ENCODE data around the gene CTNNA3. TPM values are rescaled to one million over a fixed set of nuclear protein-coding genes. Genes with fewer than 3 reads are reported as not detected.

The CTNNA3 gene
- total RNA-seq, 2 donors from 2014 or later, result 3.2 to 7.2 TPM

- Histone ChIP-seq H3K9me3 (ENCODE audit: control insufficient read depth, low read length) (no peaks in the 10 kb centered on the region), H3K4me3 (ENCODE audit: low read length) (no peak overlapping the region), H3K36me3 (ENCODE audit: control insufficient read depth, insufficient read depth, low read length) (no peaks in the 10 kb centered on the region), H3K27me3 (ENCODE audit: control insufficient read depth, insufficient read depth, low read length, poor library complexity, severe bottlenecking) (no peaks in the 10 kb centered on the region), H3K9ac (ENCODE audit: extremely low read depth, low read length, poor library complexity, severe bottlenecking) (no peak overlapping the region), H3K27ac (ENCODE audit: low read depth, low read length) (no peak overlapping the region), H3K4me1 (ENCODE audit: control insufficient read depth, insufficient read depth, low read length) (no peaks in the 10 kb centered on the region)
- Mint-ChIP-seq H3K27ac (no peak overlapping the region), H3K27me3 (ENCODE audit: insufficient read depth) (no peaks in the 10 kb centered on the region), H3K4me3 (no peak overlapping the region), H3K4me1 (no peaks in the 10 kb centered on the region), H3K36me3 (ENCODE audit: low read depth) (no peaks in the 10 kb centered on the region), H3K9me3 (no peaks in the 10 kb centered on the region)
- TF ChIP-seq CTCF (conservative IDR thresholded peaks at IDR 0.05), result no peak
- DNase-seq, result no peak
Measured at GRCh38 chr10:66204838-66205237, 1491.2 kb downstream of the CTNNA3 start.

DNA sequence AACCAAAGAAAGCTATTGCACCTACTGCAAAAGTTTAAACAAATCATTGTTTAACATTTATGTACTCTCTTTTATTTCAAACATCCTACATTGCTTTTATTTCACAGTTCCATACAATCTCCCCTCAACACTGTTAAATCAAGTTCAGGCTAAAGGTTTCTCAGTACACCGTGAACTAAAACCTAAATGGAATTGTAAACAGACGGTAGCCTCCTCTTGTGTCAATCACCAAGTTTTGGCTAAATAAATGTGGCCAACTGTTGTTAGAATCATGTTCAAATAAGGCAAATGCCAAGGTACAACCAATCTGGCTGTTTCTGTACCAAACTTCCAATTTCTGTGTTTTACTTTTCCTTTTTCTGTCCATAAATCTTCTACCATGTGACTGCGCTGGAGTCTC lies 1493.9 kb downstream of the CTNNA3 start:
- H3K27ac ChIP-seq (ENCODE audit: low read depth, low read length), result no peak overlapping the region
- no peaks in the 10 kb centered on the region for H3K4me1 ChIP-seq (ENCODE audit: control insufficient read depth, insufficient read depth, low read length)
- H3K27me3 ChIP-seq (ENCODE audit: control insufficient read depth, insufficient read depth, low read length, poor library complexity, severe bottlenecking), result no peaks in the 10 kb centered on the region
- H3K4me3 ChIP-seq (ENCODE audit: low read length), result no peak overlapping the region
- no peak overlapping the region for H3K27ac Mint-ChIP-seq
- H3K9me3 Mint-ChIP-seq, result no peaks in the 10 kb centered on the region
- DNase-seq, result no peak
- H3K36me3 ChIP-seq (ENCODE audit: control insufficient read depth, insufficient read depth, low read length), result no peaks in the 10 kb centered on the region
- H3K4me1 Mint-ChIP-seq, result no peaks in the 10 kb centered on the region
- 92 to 96% methylated on average over 3 of the region's 3 CpGs for WGBS, 2 experiments (ENCODE audit: insufficient coverage in 1 of 2, insufficient read length in 1 of 2)
- H3K4me3 Mint-ChIP-seq, result no peak overlapping the region
- H3K36me3 Mint-ChIP-seq (ENCODE audit: low read depth), result no peaks in the 10 kb centered on the region
- no peak for TF ChIP-seq CTCF (conservative IDR thresholded peaks at IDR 0.05)
- no peaks in the 10 kb centered on the region for H3K27me3 Mint-ChIP-seq (ENCODE audit: insufficient read depth)
- no peak overlapping the region for H3K9ac ChIP-seq (ENCODE audit: extremely low read depth, low read length, poor library complexity, severe bottlenecking)
- no peaks in the 10 kb centered on the region for H3K9me3 ChIP-seq (ENCODE audit: control insufficient read depth, low read length)

DNA sequence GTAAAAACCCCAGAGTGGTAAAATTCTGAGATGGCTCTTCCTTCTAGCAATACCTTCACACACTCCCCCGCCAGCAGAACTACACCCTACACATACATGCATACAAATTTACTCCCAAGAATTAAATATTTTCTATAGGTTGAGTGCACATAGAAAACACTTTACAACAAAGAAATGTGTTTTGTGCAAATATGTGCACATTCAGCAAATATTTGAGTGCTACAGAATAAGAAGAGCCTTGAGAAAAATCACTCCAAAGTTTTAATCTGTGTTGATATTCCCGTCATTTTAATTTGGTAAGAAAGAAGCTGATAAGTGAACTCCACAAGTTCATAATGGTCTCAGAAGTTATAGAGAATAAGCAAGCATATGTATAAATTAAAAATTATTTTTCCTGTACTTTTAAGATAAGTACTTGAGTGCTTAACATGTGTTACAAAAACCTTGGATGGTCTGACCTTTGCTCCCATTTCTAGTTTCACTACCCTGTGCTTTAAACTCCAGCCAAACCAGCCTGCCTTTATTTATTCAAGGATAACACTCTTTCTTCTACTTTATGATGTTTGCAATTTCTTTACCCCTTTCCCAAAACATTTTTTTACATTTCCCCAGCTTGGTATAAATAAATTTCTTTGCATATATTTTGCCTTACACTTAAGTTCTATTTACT lies 1503.7 kb downstream of the CTNNA3 start:
- no peak overlapping the region for H3K27ac ChIP-seq (ENCODE audit: low read depth, low read length)
- no peaks in the 10 kb centered on the region for H3K27me3 ChIP-seq (ENCODE audit: control insufficient read depth, insufficient read depth, low read length, poor library complexity, severe bottlenecking)
- no peaks in the 10 kb centered on the region for H3K36me3 ChIP-seq (ENCODE audit: control insufficient read depth, insufficient read depth, low read length)
- H3K9me3 ChIP-seq (ENCODE audit: control insufficient read depth, low read length), result no peaks in the 10 kb centered on the region
- Mint-ChIP-seq H3K4me3 (no peak overlapping the region), H3K36me3 (ENCODE audit: low read depth) (no peaks in the 10 kb centered on the region), H3K9me3 (no peaks in the 10 kb centered on the region), H3K27me3 (ENCODE audit: insufficient read depth) (no peaks in the 10 kb centered on the region), H3K27ac (no peak overlapping the region), H3K4me1 (peaks cover 2% of the 10 kb centered on the region)
- DNase-seq, result no peak
- WGBS, 2 experiments (ENCODE audit: insufficient coverage in 1 of 2, insufficient read length in 1 of 2), result 79 to 100% methylated on average over 1 to 2 of the region's 2 CpGs
- no peak for TF ChIP-seq CTCF (conservative IDR thresholded peaks at IDR 0.05)
- H3K4me3 ChIP-seq (ENCODE audit: low read length), result no peak overlapping the region
- no peaks in the 10 kb centered on the region for H3K4me1 ChIP-seq (ENCODE audit: control insufficient read depth, insufficient read depth, low read length)
- H3K9ac ChIP-seq (ENCODE audit: extremely low read depth, low read length, poor library complexity, severe bottlenecking), result no peak overlapping the region
